HG02973 (cell line): ENCODE data around the gene SLC25A26.

ENCODE experiments used
- ATAC-seq: cut with Tn5 transposase; IDR thresholded peaks from one replicate; pipeline ENCODE4 v1.9.1; 2021; ENCODE audit warnings: moderate library complexity; ENCODE audit not compliant: unreplicated experiment

SLC25A26 gene

GRCh38 chr3:66427352-66427751, 206.6 kb downstream of the SLC25A26 start:
- no peak for ATAC-seq

DNA sequence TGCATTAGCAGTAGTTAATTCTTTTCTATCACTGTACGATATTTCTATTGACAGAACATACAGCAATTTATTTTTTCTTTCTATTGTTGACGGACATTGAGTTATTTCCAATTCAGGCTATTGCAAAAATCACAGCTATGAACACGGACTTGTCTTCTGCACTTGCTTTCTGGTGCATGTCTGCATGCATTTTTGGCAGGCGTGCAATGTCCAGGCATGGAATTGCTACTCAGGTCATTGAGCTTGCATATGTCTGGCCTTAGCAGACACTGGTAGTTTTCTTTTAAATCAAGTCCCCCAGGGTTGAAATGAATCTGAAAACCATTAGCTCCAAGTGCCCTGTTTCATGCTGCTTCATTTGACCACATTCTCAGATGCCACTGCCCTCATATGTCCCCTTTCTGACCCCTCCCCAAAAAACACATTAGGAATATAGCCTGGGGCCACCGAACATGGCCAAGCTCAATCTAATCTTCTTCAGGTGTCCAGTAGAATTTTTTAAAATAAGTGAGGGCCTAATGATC, 207.2 kb downstream of the SLC25A26 start:
- no peak for ATAC-seq
